OCI-LY1 (cell line): ENCODE results near the gene UBTD1.

ENCODE experiments used
- H2AFZ ChIP-seq: fragments of 200-600 bp; sonication (generic), shearing (Covaris generic); 2 replicates; pipeline ENCODE4 v1.6.0; 2014; ENCODE audit warnings: antibody characterized with exemption, mild to moderate bottlenecking, low read length
- H3F3A ChIP-seq: fragments of 200-600 bp; sonication (generic), shearing (Covaris generic); 2 replicates; pipeline ENCODE4 v1.6.0; 2014; ENCODE audit warnings: mild to moderate bottlenecking, antibody characterized with exemption, low read length, moderate library complexity; ENCODE audit not compliant: insufficient read depth
- H3K27ac ChIP-seq: fragments of 200-600 bp; sonication (generic); 2 replicates; pipeline ENCODE4 v1.5.1; 2014; ENCODE audit warnings: low read length, mixed run types, mild to moderate bottlenecking, low read depth; ENCODE audit not compliant: poor library complexity, severe bottlenecking
- H3K27me3 ChIP-seq: fragments of 200-600 bp; sonication (generic); 2 replicates; pipeline ENCODE4 v1.6.0; 2014; ENCODE audit warnings: antibody characterized with exemption, mild to moderate bottlenecking, low read length, moderate library complexity; ENCODE audit not compliant: insufficient read depth
- H3K36me3 ChIP-seq: fragments of 200-600 bp; sonication (generic); 2 replicates; pipeline ENCODE4 v1.6.1; 2014; ENCODE audit warnings: mild to moderate bottlenecking, antibody characterized with exemption, low read length, moderate library complexity, mixed read lengths; ENCODE audit not compliant: insufficient read depth
- H3K4me1 ChIP-seq: fragments of 200-600 bp; sonication (generic); 2 replicates; pipeline ENCODE4 v1.5.1; 2014; ENCODE audit warnings: mild to moderate bottlenecking, low read length, moderate library complexity; ENCODE audit not compliant: insufficient read depth, severe bottlenecking
- H3K4me2 ChIP-seq: fragments of 200-600 bp; sonication (generic), shearing (Covaris generic); 2 replicates; pipeline ENCODE4 v1.6.1; 2014; ENCODE audit warnings: low read length
- H3K4me3 ChIP-seq: fragments of 200-600 bp; sonication (generic); 2 replicates; pipeline ENCODE4 v1.5.1; 2014; ENCODE audit warnings: low read length, low read depth, mild to moderate bottlenecking, mixed read lengths; ENCODE audit not compliant: poor library complexity, severe bottlenecking
- H3K79me2 ChIP-seq: fragments of 200-600 bp; shearing (Covaris generic); 2 replicates; pipeline ENCODE4 v1.6.1; 2016; ENCODE audit warnings: mixed run types, low read length, mixed read lengths; ENCODE audit not compliant: insufficient read depth
- H3K9ac ChIP-seq: fragments of 200-600 bp; sonication (generic), shearing (Covaris generic); 2 replicates; pipeline ENCODE4 v1.6.1; 2014; ENCODE audit warnings: mild to moderate bottlenecking, low read length, mixed read lengths
- H3K9me2 ChIP-seq: fragments of 200-600 bp; sonication (generic), shearing (Covaris generic); 2 replicates; pipeline ENCODE4 v1.6.1; 2014; ENCODE audit warnings: low read depth, mild to moderate bottlenecking, low read length, mixed read lengths
- H3K9me3 ChIP-seq: fragments of 200-600 bp; shearing (Covaris generic); 2 replicates; pipeline ENCODE4 v1.6.1; 2014; ENCODE audit warnings: low read length, mixed read lengths
- H4K20me1 ChIP-seq: fragments of 200-600 bp; sonication (generic), shearing (Covaris generic); 2 replicates; pipeline ENCODE4 v1.6.0; 2016; ENCODE audit warnings: mild to moderate bottlenecking, low read length; ENCODE audit not compliant: insufficient read depth
- CTCF ChIP-seq: fragments of 200-600 bp; sonication (generic), shearing (Covaris generic); IDR thresholded peaks from 2 replicates; pipeline ENCODE4 v1.5.1; 2017; ENCODE audit warnings: mild to moderate bottlenecking, antibody characterized with exemption, low read length, moderate library complexity, mixed read lengths
- EZH2 ChIP-seq: fragments of 200-600 bp; sonication (generic), shearing (Covaris generic); IDR thresholded peaks from 2 replicates; pipeline ENCODE4 v1.8.0; 2017; ENCODE audit warnings: borderline replicate concordance, mixed run types, mild to moderate bottlenecking, antibody characterized with exemption, low read length, moderate library complexity, mixed read lengths

The UBTD1 gene

GRCh38 chr10:97582169-97582568 lies 83.4 kb downstream of the UBTD1 start:
- TF ChIP-seq EZH2 (no peak), CTCF (no peak)
- Histone ChIP-seq H3K4me2 (no peak overlapping the region), H3K27me3 (no peaks in the 10 kb centered on the region), H3K36me3 (no peaks in the 10 kb centered on the region), H3K4me1 (no peaks in the 10 kb centered on the region), H3K4me3 (no peak overlapping the region), H3K27ac (no peak overlapping the region), H3K79me2 (no peaks in the 10 kb centered on the region), H3F3A (no peaks in the 10 kb centered on the region), H3K9ac (no peak overlapping the region), H3K9me2 (no peaks in the 10 kb centered on the region), H3K9me3 (no peaks in the 10 kb centered on the region), H2AFZ (no peak overlapping the region), H4K20me1 (no peaks in the 10 kb centered on the region)

- Histone ChIP-seq H3K4me1 (no peaks in the 10 kb centered on the region), H4K20me1 (no peaks in the 10 kb centered on the region), H3K27me3 (no peaks in the 10 kb centered on the region), H3F3A (no peaks in the 10 kb centered on the region), H3K27ac (no peak overlapping the region), H3K4me2 (no peak overlapping the region), H3K79me2 (no peaks in the 10 kb centered on the region), H3K4me3 (no peak overlapping the region), H3K9ac (no peak overlapping the region), H3K36me3 (no peaks in the 10 kb centered on the region), H3K9me2 (no peaks in the 10 kb centered on the region), H3K9me3 (no peaks in the 10 kb centered on the region), H2AFZ (no peak overlapping the region)
- TF ChIP-seq CTCF (no peak), EZH2 (no peak)
These were observed 84.8 kb downstream of the UBTD1 start for GRCh38 chr10:97583476-97583875.

GRCh38 chr10:97584060-97584797 lies 85.5 kb downstream of the UBTD1 start, which contains the start of gene HOGA1:
HOGA1 (plus strand) TSS chr10:97584389; CDS start chr10:97584704, 315 bp downstream.
- Histone ChIP-seq H3K27me3 (no peaks in the 10 kb centered on the region), H4K20me1 (no peaks in the 10 kb centered on the region), H3F3A (no peaks in the 10 kb centered on the region), H3K4me2 (no peak within 1 kb of the TSS), H3K4me3 (no peak within 1 kb of the TSS), H3K36me3 (no peaks in the 10 kb centered on the region), H3K9me2 (no peaks in the 10 kb centered on the region), H3K27ac (no peak within 1 kb of the TSS), H3K79me2 (no peaks in the 10 kb centered on the region), H3K9me3 (no peaks in the 10 kb centered on the region), H3K4me1 (no peaks in the 10 kb centered on the region), H3K9ac (no peak within 1 kb of the TSS), H2AFZ (no peak within 1 kb of the TSS)
- TF ChIP-seq EZH2: no peak
